ENCODE results near the gene NANS.

DNA sequence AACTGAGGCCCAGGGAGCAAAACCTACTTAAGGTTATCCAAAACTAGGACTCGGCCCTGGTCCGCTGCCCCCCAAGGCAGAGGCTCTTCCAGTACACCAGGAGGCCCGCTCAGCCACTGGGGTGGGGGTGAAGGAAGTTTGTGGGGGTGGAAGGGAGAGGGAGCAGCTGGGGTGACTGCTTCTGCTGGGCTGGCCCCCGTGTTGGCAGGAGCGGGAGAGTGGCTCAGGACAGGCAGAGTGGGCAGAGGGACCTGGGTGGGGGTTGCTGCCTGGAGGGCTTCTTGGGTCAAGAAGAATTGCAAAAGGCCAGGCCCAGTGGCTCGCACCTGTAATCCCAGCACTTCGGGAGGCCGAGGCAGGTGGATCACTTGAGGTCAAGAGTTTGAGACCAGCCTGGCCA lies 70.7 kb downstream of the NANS start:
- TF ChIP-seq POLR2A (IDR thresholded peaks at IDR 0.05; ENCODE audit: extremely low read depth, insufficient read length) (no peak), CTCF (IDR thresholded peaks at IDR 0.05; ENCODE audit: low read depth, low read length) (no peak), MYC (IDR thresholded peaks at IDR 0.05; ENCODE audit: low read depth, low read length) (no peak), MAX (IDR thresholded peaks at IDR 0.05; ENCODE audit: low read depth, low read length) (no peak)

Data from NB4 (cell line).